GM12878 (cell line): ENCODE results near the gene OR2AE1. TPM values are rescaled to one million over a fixed set of nuclear protein-coding genes. Genes with fewer than 3 reads are reported as not detected.
"Not testable (repeated sequence)": the region's sequence is repeated elsewhere in the genome, so short reads cannot be mapped to it uniquely, and the experiment has no call there.

Experiments used
- ATAC-seq: fragments of 200-7000 bp; cut with Tn5 transposase; 3 replicates; pipeline ENCODE4 v1.9.1; 2020; ENCODE audit warnings: mild to moderate bottlenecking, moderate library complexity
- BruUV-seq: library from RNA; stranded (reverse); fragments of 400-500 nt; replicated peaks from 2 replicates; lab custom pipeline; 2021; lab: Mats Ljungman, UMichigan
- CTCF ChIA-PET: fragments of 300-600 bp; sonication (Branson Sonifier 250); formaldehyde crosslinking; extraction: SDS; loops from one replicate; lab custom pipeline; 2021; ENCODE audit warnings: inconsistent platforms; lab: Yijun Ruan, JAX
- POLR2A ChIA-PET: fragments of 350-600 bp; formaldehyde crosslinking; extraction: SDS; loops from one replicate; lab custom pipeline; 2021; ENCODE audit warnings: inconsistent platforms; lab: Charles Lee
- RAD21 ChIA-PET: fragments of 300-600 bp; sonication (Branson Sonifier 250); formaldehyde crosslinking; loops from one replicate; lab custom pipeline; 2023; ENCODE audit warnings: antibody characterized with exemption; ENCODE audit not compliant: unreplicated experiment; lab: Charles Lee
- SMC1A ChIA-PET: fragments of 300-600 bp; sonication (Branson Sonifier 250); formaldehyde crosslinking; loops from one replicate; lab custom pipeline; 2023; ENCODE audit not compliant: unreplicated experiment, uncharacterized antibody; lab: Charles Lee
- DNase-seq: peaks from one replicate; pipeline ENCODE4 v3.0.0-alpha.2; 2011; ENCODE audit warnings: low read depth, low spot score
- FAIRE-seq: peaks from 3 replicates; lab custom pipeline; 2011; peaks lifted over from hg19 to GRCh38; lab: Jason Lieb, UNC
- H2AFZ ChIP-seq: 2 replicates; pipeline ENCODE4 v1.6.0; 2011; ENCODE audit warnings: low read depth, low read length, control low read depth; ENCODE audit not compliant: control insufficient read depth
- H3K27ac ChIP-seq: 2 replicates; pipeline ENCODE4 v1.5.1; 2011; ENCODE audit warnings: control low read depth; ENCODE audit not compliant: control insufficient read depth, insufficient read depth
- H3K27me3 ChIP-seq, 2 experiments: replicated peaks in 1 of 2; 2 replicates each; pipeline versions ENCODE4 v1.6.0 to v1.6.1; 2011; ENCODE audit warnings: low read length in 1 of 2; ENCODE audit not compliant: control insufficient read depth in 2 of 2, insufficient read depth in 2 of 2
- H3K36me3 ChIP-seq, 2 experiments: 2 replicates each; pipeline ENCODE4 v1.5.1; 2011; ENCODE audit warnings: low read length in 1 of 2; ENCODE audit not compliant: control insufficient read depth in 2 of 2, insufficient read depth in 2 of 2
- H3K4me1 ChIP-seq: 2 replicates; pipeline ENCODE4 v1.6.1; 2011; ENCODE audit warnings: mild to moderate bottlenecking, low read length, moderate library complexity, mixed read lengths; ENCODE audit not compliant: control insufficient read depth, insufficient read depth
- H3K4me2 ChIP-seq: 2 replicates; pipeline ENCODE4 v1.6.0; 2011; ENCODE audit warnings: control low read depth; ENCODE audit not compliant: control insufficient read depth, insufficient read depth
- H3K4me3 ChIP-seq: fragments of 200-600 bp; sonication (generic); 2 replicates; pipeline ENCODE4 v1.5.1; 2016
- H3K79me2 ChIP-seq: 2 replicates; pipeline ENCODE4 v1.6.0; 2011; ENCODE audit warnings: low read length; ENCODE audit not compliant: control insufficient read depth, insufficient read depth
- H3K9ac ChIP-seq: 2 replicates; pipeline ENCODE4 v1.8.0; 2011; ENCODE audit warnings: low read length, control low read depth, mixed read lengths; ENCODE audit not compliant: control insufficient read depth, insufficient read depth
- H3K9me3 ChIP-seq: replicated peaks from 3 replicates; pipeline ENCODE4 v1.5.1; 2011; ENCODE audit warnings: mild to moderate bottlenecking, low read length; ENCODE audit not compliant: control insufficient read depth, insufficient read depth
- H4K20me1 ChIP-seq: 2 replicates; pipeline ENCODE4 v1.6.0; 2011; ENCODE audit not compliant: control insufficient read depth, insufficient read depth
- GABPA ChIP-seq: IDR thresholded peaks from 2 replicates; pipeline ENCODE4 v1.6.1; 2014; ENCODE audit warnings: antibody characterized with exemption, low read depth, mild to moderate bottlenecking, inconsistent platforms
- HDAC2 ChIP-seq: fragments of 200-600 bp; sonication (generic); IDR thresholded peaks from 2 replicates; pipeline ENCODE4 v1.6.1; 2017
- HDGF ChIP-seq: fragments of 450-650 bp; IDR thresholded peaks from 2 replicates; pipeline ENCODE4 v1.6.1; 2016; ENCODE audit warnings: antibody characterized with exemption
- NRF1 ChIP-seq: conservative IDR thresholded peaks from 2 replicates; pipeline ENCODE4 v1.6.1; 2011; ENCODE audit warnings: mild to moderate bottlenecking, low read depth, low read length, improper control_type of control experiment
- RCOR1 ChIP-seq: conservative IDR thresholded peaks from 2 replicates; pipeline ENCODE4 v1.6.1; 2012; ENCODE audit warnings: low read depth, low read length, improper control_type of control experiment
- RFX5 ChIP-seq: IDR thresholded peaks from 2 replicates; pipeline ENCODE4 v1.6.1; 2011; ENCODE audit warnings: low read depth, low read length, improper control_type of control experiment
- SIN3A ChIP-seq: IDR thresholded peaks from 2 replicates; pipeline ENCODE4 v1.6.1; 2012; ENCODE audit warnings: low read depth, low read length, improper control_type of control experiment
- whole genome bisulfite sequencing: methylation state at CpG from one replicate; pipeline ENCODE4 v1.1.6; 2016; ENCODE audit warnings: low lambda C conversion rate; ENCODE audit not compliant: insufficient replicate concordance, insufficient coverage; ENCODE audit errors: missing lambda C conversion rate; 5-methylcytosine and 5-hydroxymethylcytosine counted together
- in situ Hi-C: fragments of 300-500 bp; cut with MboI; formaldehyde crosslinking; loops from 9 replicates; pipeline ENCODE4 v1.14.3; 2018; ENCODE audit warnings: mixed read lengths
- intact Hi-C: fragments of 100-400 bp; cut with micrococcal nuclease; formaldehyde crosslinking; loops from one replicate; pipeline ENCODE4 v1.14.2; 2022; ENCODE audit not compliant: unreplicated experiment
- polyA plus RNA-seq, 11 experiments: library from polyadenylated mRNA; depleted of rRNA in 4 of 11; unstranded in 6 of 11; stranded (reverse) in 5 of 11; fragments of >200 nt; fragmentation: Nextera tagmentation in 4 of 11; fragmentation: Illumina TruSeq in 1 of 11; extraction: Ambion mirVana in 4 of 11; extraction: Trizol in 1 of 11; gene quantifications; 1 replicate in 1 of 11; 2 replicates in 10 of 11; pipeline versions ENCODE4 v1.2.1 to v1.2.3, GENCODE V29; 2011 to 2016; ENCODE audit warnings: inconsistent platforms in 2 of 11, missing spikeins in 2 of 11, low read depth in 1 of 11
- total RNA-seq, 4 experiments: library from RNA; depleted of rRNA in 3 of 4; stranded (reverse); fragments of >200 nt in 3 of 4; fragmentation: Illumina TruSeq in 1 of 4; extraction: Trizol in 1 of 4; gene quantifications; 2 replicates each; pipeline versions ENCODE4 v1.2.1 to v1.2.3, GENCODE V29; 2013 to 2021
- TF ChIP-seq, protein P1 (sequence below): fragments of 450-650 bp; IDR thresholded peaks from 2 replicates; pipeline ENCODE4 v1.6.1; 2017; ENCODE audit warnings: mild to moderate bottlenecking, low read depth, inconsistent platforms; ENCODE audit not compliant: poor library complexity, severe bottlenecking

The OR2AE1 gene
- total and polyA plus RNA-seq, 10 of the 15 experiments (the other 5 are each of a cell fraction or from before 2014, with no cell fraction given), result 0.05 to 0.34 (median 0.18) TPM; not detected in 4

DNA sequence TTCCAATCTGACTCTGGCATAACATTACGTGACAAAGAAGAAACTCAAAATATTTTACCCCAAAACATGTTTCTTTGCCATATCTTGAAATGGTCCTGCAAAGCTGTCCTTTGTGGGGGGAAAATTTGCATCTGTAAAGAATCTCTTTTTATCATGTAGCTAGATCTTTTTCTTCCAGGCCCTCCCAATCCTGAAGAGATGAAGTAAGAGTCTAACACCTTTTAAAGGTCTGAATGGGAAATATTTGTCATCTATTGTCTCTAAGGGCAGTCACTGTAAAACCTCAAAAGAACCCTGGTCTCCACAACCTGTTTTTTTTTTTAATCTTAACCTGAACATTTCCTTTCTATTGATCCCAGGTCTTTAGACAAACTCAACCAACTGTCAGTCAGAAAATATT is 8.6 kb downstream of the OR2AE1 start (continued):
- TF ChIP-seq SIN3A, result no peak
- no peak for TF ChIP-seq HDGF
- no peak for TF ChIP-seq HDAC2
- no peak for TF ChIP-seq RFX5
- no peak for TF ChIP-seq RCOR1

DNA sequence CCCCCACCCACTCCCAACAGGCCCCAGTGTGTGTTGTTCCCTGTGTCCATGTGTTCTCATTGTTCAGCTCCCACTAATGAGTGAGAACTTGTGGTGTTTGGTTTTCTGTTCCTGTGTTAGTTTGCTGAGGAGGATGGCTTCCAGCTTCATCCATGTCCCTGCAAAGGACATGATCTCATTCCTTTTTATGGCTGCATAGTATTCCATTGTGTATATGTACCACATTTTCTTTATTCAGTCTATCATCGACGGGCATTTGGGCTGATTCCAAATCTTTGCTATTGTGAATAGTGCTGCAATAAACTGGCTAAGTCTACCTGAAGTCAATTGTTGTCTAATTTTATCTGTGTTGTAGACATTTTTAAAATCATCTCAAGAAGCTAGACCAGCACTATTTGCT is 9.4 kb downstream of the OR2AE1 start:
- FAIRE-seq, DNase-seq, in situ Hi-C loops, RAD21 ChIA-PET, H3K4me3 ChIP-seq, POLR2A ChIA-PET, H3K79me2 ChIP-seq, intact Hi-C loops, CTCF ChIA-PET, H3K36me3 ChIP-seq, H3K9ac ChIP-seq, ATAC-seq, H3K4me2 ChIP-seq, H3K4me1 ChIP-seq, H3K27ac ChIP-seq, BruUV-seq, H2AFZ ChIP-seq, H4K20me1 ChIP-seq, H3K9me3 ChIP-seq, H3K27me3 ChIP-seq: not testable (repeated sequence)
- WGBS, result 90% methylated on average over 2 of the region's 2 CpGs
- SMC1A ChIA-PET, result interaction anchor here (1.1 kb wide), 1 partner anchor 16 kb away, joined by 3 read pairs; no protein-coding TSS in a partner anchor

DNA sequence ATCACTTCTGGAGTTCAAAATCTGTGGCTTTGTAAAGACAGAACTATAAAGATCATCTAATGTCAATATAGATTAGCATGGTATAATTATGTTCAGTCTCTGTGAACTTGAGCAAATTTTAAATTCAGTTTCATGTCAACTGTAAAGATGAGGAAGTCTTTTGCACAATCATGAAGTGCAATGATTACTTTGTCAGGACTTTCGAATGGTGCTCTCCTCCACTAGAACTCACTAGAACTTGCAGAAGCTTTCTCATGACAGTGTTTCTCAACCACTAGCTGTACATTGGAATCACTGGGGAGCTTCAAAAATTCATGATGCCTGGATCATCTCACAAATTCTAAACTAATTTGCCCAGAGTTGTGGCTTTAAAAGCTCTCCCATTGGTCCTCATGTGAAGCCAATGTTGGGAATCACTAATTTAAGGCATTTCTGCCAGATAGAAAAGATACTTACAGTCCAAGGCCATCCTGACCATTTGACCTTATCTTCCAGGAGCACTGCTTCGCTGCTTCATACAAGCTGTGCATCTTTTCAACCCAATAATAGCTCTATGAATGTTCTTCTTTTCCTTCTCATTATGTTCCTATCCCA is 12.9 kb downstream of the OR2AE1 start:
- H3K9ac ChIP-seq, result no peak overlapping the region
- H3K4me1 ChIP-seq, result no peaks in the 10 kb centered on the region
- H3K36me3 ChIP-seq, result no peaks in the 10 kb centered on the region
- FAIRE-seq (no peak), ATAC-seq (no peak), DNase-seq (no peak)
- H3K4me3 ChIP-seq, result no peak overlapping the region
- no peaks in the 10 kb centered on the region for H4K20me1 ChIP-seq
- H3K27ac ChIP-seq, result no peak overlapping the region
- TF ChIP-seq, protein P1, sequence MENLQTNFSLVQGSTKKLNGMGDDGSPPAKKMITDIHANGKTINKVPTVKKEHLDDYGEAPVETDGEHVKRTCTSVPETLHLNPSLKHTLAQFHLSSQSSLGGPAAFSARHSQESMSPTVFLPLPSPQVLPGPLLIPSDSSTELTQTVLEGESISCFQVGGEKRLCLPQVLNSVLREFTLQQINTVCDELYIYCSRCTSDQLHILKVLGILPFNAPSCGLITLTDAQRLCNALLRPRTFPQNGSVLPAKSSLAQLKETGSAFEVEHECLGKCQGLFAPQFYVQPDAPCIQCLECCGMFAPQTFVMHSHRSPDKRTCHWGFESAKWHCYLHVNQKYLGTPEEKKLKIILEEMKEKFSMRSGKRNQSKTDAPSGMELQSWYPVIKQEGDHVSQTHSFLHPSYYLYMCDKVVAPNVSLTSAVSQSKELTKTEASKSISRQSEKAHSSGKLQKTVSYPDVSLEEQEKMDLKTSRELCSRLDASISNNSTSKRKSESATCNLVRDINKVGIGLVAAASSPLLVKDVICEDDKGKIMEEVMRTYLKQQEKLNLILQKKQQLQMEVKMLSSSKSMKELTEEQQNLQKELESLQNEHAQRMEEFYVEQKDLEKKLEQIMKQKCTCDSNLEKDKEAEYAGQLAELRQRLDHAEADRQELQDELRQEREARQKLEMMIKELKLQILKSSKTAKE, result no peak
- TF ChIP-seq GABPA (no peak), RFX5 (no peak), NRF1 (no peak)
- no peaks in the 10 kb centered on the region for H3K79me2 ChIP-seq
- H3K4me2 ChIP-seq, result no peak overlapping the region
- no peak overlapping the region for H2AFZ ChIP-seq
- WGBS, result 8% methylated on average over 2 of the region's 2 CpGs
- POLR2A ChIA-PET, result no interaction called here
- SMC1A ChIA-PET, result interaction anchor here (0.6 kb wide), 1 partner anchor 12 kb away, joined by 3 read pairs; no protein-coding TSS in a partner anchor
- H3K9me3 ChIP-seq, result no peaks in the 10 kb centered on the region
- CTCF ChIA-PET, result no interaction called here
- intact Hi-C loops, result no loop called here
- H3K27me3 ChIP-seq, result peaks cover 0 to 3% of the 10 kb centered on the region in 2 experiments; a peak in 3 of 4 replicates
- RAD21 ChIA-PET, result no interaction called here
- no TSS peak for BruUV-seq
- in situ Hi-C loops, result no loop called here
